Astrocyte of the cerebellum (primary cell): ENCODE measurements around the gene TMX2.
A peak's percentile ranks its signal among the peaks of the same experiment; 100 is the strongest.

Source experiments
- DNase-seq: peaks from one replicate; pipeline ENCODE4 v3.0.0-alpha.2; 2011; ENCODE audit warnings: low read depth
- H3K4me3 ChIP-seq: 2 replicates; pipeline ENCODE4 v1.5.1; 2011; ENCODE audit warnings: mild to moderate bottlenecking, low read depth, low read length, moderate library complexity
- CTCF ChIP-seq: IDR thresholded peaks from 2 replicates; pipeline ENCODE4 v1.5.1; 2012; ENCODE audit warnings: low read length, low read depth, moderate library complexity, mild to moderate bottlenecking; ENCODE audit errors: missing control alignments
- in situ Hi-C: cut with HindIII; loops from 2 replicates; pipeline ENCODE4 v1.10.0; 2017; ENCODE audit warnings: low sequenced_read_pairs

The TMX2 gene

GRCh38 chr11:57735619-57736298 is 23.4 kb downstream of the TMX2 start:
- no peak overlapping the region for H3K4me3 ChIP-seq
- in situ Hi-C loops, result no loop called here
- TF ChIP-seq CTCF, result no peak
- DNase-seq, result no peak

GRCh38 chr11:57741132-57742086 is 29.0 kb downstream of the TMX2 start, which contains the start of gene SELENOH:
TSS of gene SELENOH (plus strand) at chr11:57741491. CDS start at chr11:57741596, 105 bp downstream.
- no peak for TF ChIP-seq CTCF
- in situ Hi-C loops, result no loop called here
- peak; percentile 93 for DNase-seq
- H3K4me3 ChIP-seq, result peak within 1 kb of the TSS; percentile 80

- in situ Hi-C loops, result no loop called here
- H3K4me3 ChIP-seq, result peak overlapping the region; percentile 80
- TF ChIP-seq CTCF, result no peak
- DNase-seq, result no peak
Measured at GRCh38 chr11:57742087-57742452, 29.7 kb downstream of the TMX2 start.

- no peak for TF ChIP-seq CTCF
- H3K4me3 ChIP-seq, result no peak overlapping the region
- in situ Hi-C loops, result no loop called here
- DNase-seq, result no peak
Measured at GRCh38 chr11:57744357-57744756, 32.0 kb downstream of the TMX2 start.

GRCh38 chr11:57745206-57745605 is 32.8 kb downstream of the TMX2 start:
- no peak for DNase-seq
- H3K4me3 ChIP-seq, result no peak overlapping the region
- TF ChIP-seq CTCF, result no peak
- in situ Hi-C loops, result no loop called here

- no peak for DNase-seq
- no peak overlapping the region for H3K4me3 ChIP-seq
- TF ChIP-seq CTCF, result no peak
- in situ Hi-C loops, result no loop called here
Measured at GRCh38 chr11:57746920-57747319, 34.5 kb downstream of the TMX2 start.
